Epidermal melanocyte (primary cell): ENCODE measurements around the gene COL13A1.

ENCODE experiments used
- DNase-seq: peaks from one replicate; pipeline ENCODE4 v3.0.0; 2011; ENCODE audit warnings: low spot score; ENCODE audit not compliant: insufficient read length

The COL13A1 gene

GRCh38 chr10:69866246-69866687 lies 64.6 kb downstream of the COL13A1 start:
- DNase-seq = no peak

GRCh38 chr10:69866688-69867461 lies 65.2 kb downstream of the COL13A1 start:
- DNase-seq = no peak

GRCh38 chr10:69867699-69868558 lies 66.2 kb downstream of the COL13A1 start:
- DNase-seq = no peak

GRCh38 chr10:69868821-69869220 lies 67.1 kb downstream of the COL13A1 start:
- DNase-seq = no peak

GRCh38 chr10:69869291-69869961 lies 67.7 kb downstream of the COL13A1 start:
- DNase-seq = peak; percentile 44

- DNase-seq = no peak
These were observed 68.9 kb downstream of the COL13A1 start for GRCh38 chr10:69870591-69870990.

- no peak for DNase-seq
These were observed 69.4 kb downstream of the COL13A1 start for GRCh38 chr10:69871074-69871473.

GRCh38 chr10:69872323-69872722 lies 70.6 kb downstream of the COL13A1 start:
- DNase-seq = no peak

GRCh38 chr10:69873135-69873639 lies 71.5 kb downstream of the COL13A1 start:
- DNase-seq = no peak

- DNase-seq = peak; percentile 61
These were observed 72.7 kb downstream of the COL13A1 start for GRCh38 chr10:69874449-69874848.

- no peak for DNase-seq
These were observed 74.2 kb downstream of the COL13A1 start for GRCh38 chr10:69875856-69876255.

- no peak for DNase-seq
These were observed 74.6 kb downstream of the COL13A1 start for GRCh38 chr10:69876286-69876685.

GRCh38 chr10:69876931-69877330 lies 75.2 kb downstream of the COL13A1 start:
- DNase-seq = no peak

GRCh38 chr10:69878038-69878437 lies 76.3 kb downstream of the COL13A1 start:
- DNase-seq = no peak

GRCh38 chr10:69878951-69879350 lies 77.2 kb downstream of the COL13A1 start:
- no peak for DNase-seq

- no peak for DNase-seq
These were observed 78.0 kb downstream of the COL13A1 start for GRCh38 chr10:69879634-69880257.

GRCh38 chr10:69880301-69881081 lies 78.8 kb downstream of the COL13A1 start:
- no peak for DNase-seq

GRCh38 chr10:69881202-69881601 lies 79.5 kb downstream of the COL13A1 start:
- DNase-seq = no peak

- no peak for DNase-seq
These were observed 81.8 kb downstream of the COL13A1 start for GRCh38 chr10:69883310-69884023.

GRCh38 chr10:69884024-69884367 lies 82.3 kb downstream of the COL13A1 start:
- DNase-seq = no peak
